Breast epithelium (tissue), 3 donors: ENCODE data around the gene NAALADL2.

ENCODE experiments used
- CTCF ChIP-seq, 3 donors: fragments of 450-650 bp; IDR thresholded peaks; one replicate each; pipeline ENCODE4 v1.5.1; 2016 to 2017; ENCODE audit warnings: antibody characterized with exemption in 3 of 3, mild to moderate bottlenecking in 3 of 3, moderate library complexity in 3 of 3
- POLR2A ChIP-seq: fragments of 450-650 bp; IDR thresholded peaks from one replicate; pipeline ENCODE4 v1.6.1; 2016; ENCODE audit warnings: antibody characterized with exemption, mild to moderate bottlenecking, moderate library complexity
- POLR2AphosphoS5 ChIP-seq, 3 donors: sonication (generic); formaldehyde crosslinking; IDR thresholded peaks; one replicate each; pipeline ENCODE4 v1.6.1; 2017; ENCODE audit warnings: antibody characterized with exemption in 3 of 3

GRCh38 chr3:175445741-175446140 lies 586.6 kb downstream of the NAALADL2 start:
- TF ChIP-seq CTCF (IDR thresholded peaks at IDR 0.05) (no peak), POLR2A (no peak), POLR2AphosphoS5 (IDR thresholded peaks at IDR 0.05) (no peak)
